A549 (cell line): ENCODE measurements around the gene ANKEF1.

Source experiments
- CEBPB ChIP-seq, 2 experiments: fragments of >200 bp in 1 of 2; sonication (Bioruptor Twin) in 1 of 2; formaldehyde crosslinking in 1 of 2; IDR thresholded peaks; 2 replicates each; pipeline ENCODE4 v1.6.1; 2012 to 2016
- CHD2 ChIP-seq: fragments of 150-350 bp; IDR thresholded peaks from 2 replicates; pipeline ENCODE4 v1.6.1; 2014; ENCODE audit warnings: low read length; ENCODE audit not compliant: partially characterized antibody
- CTCF ChIP-seq: fragments of >200 bp; sonication (Bioruptor Twin); formaldehyde crosslinking; IDR thresholded peaks from 3 replicates; pipeline ENCODE4 v1.5.1; 2016
- ESRRA ChIP-seq: fragments of 150-350 bp; IDR thresholded peaks from 2 replicates; pipeline ENCODE4 v1.6.1; 2014; ENCODE audit warnings: mild to moderate bottlenecking, low read length, borderline replicate concordance
- HOXA7 ChIP-seq: fragments of 250-450 bp; sonication (Bioruptor Pico); IDR thresholded peaks from 2 replicates; pipeline ENCODE4 v1.5.0; 2020; ENCODE audit warnings: mild to moderate bottlenecking, moderate library complexity
- JUN ChIP-seq, 2 experiments: fragments of >200 bp; sonication (Bioruptor Twin); formaldehyde crosslinking; IDR thresholded peaks; 2 replicates in 1 of 2; 3 replicates in 1 of 2; pipeline ENCODE4 v1.6.1; 2016 to 2017
- NFE2L2 ChIP-seq: fragments of 150-350 bp; conservative IDR thresholded peaks from 2 replicates; pipeline ENCODE4 v1.6.1; 2014; ENCODE audit warnings: low read length
- POLR2A ChIP-seq: IDR thresholded peaks from 2 replicates; pipeline ENCODE4 v1.6.1; 2012; ENCODE audit warnings: mild to moderate bottlenecking, low read length
- REST ChIP-seq: fragments of 200-600 bp; sonication (generic); IDR thresholded peaks from 2 replicates; pipeline ENCODE4 v1.6.1; 2016; ENCODE audit warnings: antibody characterized with exemption, mild to moderate bottlenecking, moderate library complexity
- RFX5 ChIP-seq: fragments of 450-650 bp; IDR thresholded peaks from 2 replicates; pipeline ENCODE4 v1.7.1; 2014; ENCODE audit warnings: antibody characterized with exemption, mild to moderate bottlenecking, moderate library complexity
- SMC3 ChIP-seq: fragments of >200 bp; sonication (Bioruptor Twin); formaldehyde crosslinking; IDR thresholded peaks from 3 replicates; pipeline ENCODE4 v1.6.1; 2018; ENCODE audit warnings: inconsistent platforms
- ZNF302 ChIP-seq: fragments of 250-450 bp; sonication (Bioruptor Pico); IDR thresholded peaks from 2 replicates; pipeline ENCODE4 v1.9.0; 2021; ENCODE audit warnings: inconsistent platforms, mild to moderate bottlenecking, moderate library complexity
- TF ChIP-seq, protein P1 (sequence below): fragments of 150-350 bp; IDR thresholded peaks from 2 replicates; pipeline ENCODE4 v1.6.1; 2014; ENCODE audit warnings: low read depth, mild to moderate bottlenecking, low read length
- TF ChIP-seq, protein P2 (sequence below): fragments of >200 bp; sonication (Bioruptor Twin); formaldehyde crosslinking; IDR thresholded peaks from 3 replicates; pipeline ENCODE4 v1.6.1; 2016

GRCh38 chr20:10089871-10090587 lies 55.2 kb downstream of the ANKEF1 start:
- TF ChIP-seq JUN (IDR thresholded peaks at IDR 0.05) = no peak
- no peak for TF ChIP-seq POLR2A
- no peak for TF ChIP-seq CTCF
- TF ChIP-seq REST = no peak
- TF ChIP-seq HOXA7 (CRISPR knock-in tag) = no peak
- TF ChIP-seq, protein P1, sequence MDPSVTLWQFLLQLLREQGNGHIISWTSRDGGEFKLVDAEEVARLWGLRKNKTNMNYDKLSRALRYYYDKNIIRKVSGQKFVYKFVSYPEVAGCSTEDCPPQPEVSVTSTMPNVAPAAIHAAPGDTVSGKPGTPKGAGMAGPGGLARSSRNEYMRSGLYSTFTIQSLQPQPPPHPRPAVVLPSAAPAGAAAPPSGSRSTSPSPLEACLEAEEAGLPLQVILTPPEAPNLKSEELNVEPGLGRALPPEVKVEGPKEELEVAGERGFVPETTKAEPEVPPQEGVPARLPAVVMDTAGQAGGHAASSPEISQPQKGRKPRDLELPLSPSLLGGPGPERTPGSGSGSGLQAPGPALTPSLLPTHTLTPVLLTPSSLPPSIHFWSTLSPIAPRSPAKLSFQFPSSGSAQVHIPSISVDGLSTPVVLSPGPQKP = no peak
- TF ChIP-seq, protein P2, sequence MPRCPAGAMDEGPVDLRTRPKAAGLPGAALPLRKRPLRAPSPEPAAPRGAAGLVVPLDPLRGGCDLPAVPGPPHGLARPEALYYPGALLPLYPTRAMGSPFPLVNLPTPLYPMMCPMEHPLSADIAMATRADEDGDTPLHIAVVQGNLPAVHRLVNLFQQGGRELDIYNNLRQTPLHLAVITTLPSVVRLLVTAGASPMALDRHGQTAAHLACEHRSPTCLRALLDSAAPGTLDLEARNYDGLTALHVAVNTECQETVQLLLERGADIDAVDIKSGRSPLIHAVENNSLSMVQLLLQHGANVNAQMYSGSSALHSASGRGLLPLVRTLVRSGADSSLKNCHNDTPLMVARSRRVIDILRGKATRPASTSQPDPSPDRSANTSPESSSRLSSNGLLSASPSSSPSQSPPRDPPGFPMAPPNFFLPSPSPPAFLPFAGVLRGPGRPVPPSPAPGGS = no peak
- no peak for TF ChIP-seq ESRRA
- TF ChIP-seq CEBPB (IDR thresholded peaks at IDR 0.05) = no peak
- TF ChIP-seq CHD2 = no peak
- TF ChIP-seq SMC3 = no peak
- TF ChIP-seq RFX5 = no peak
- TF ChIP-seq ZNF302 (CRISPR knock-in tag) = no peak
- TF ChIP-seq NFE2L2 = no peak
